Measurements from ENCODE around the gene KCNC1.

KCNC1 gene

DNA sequence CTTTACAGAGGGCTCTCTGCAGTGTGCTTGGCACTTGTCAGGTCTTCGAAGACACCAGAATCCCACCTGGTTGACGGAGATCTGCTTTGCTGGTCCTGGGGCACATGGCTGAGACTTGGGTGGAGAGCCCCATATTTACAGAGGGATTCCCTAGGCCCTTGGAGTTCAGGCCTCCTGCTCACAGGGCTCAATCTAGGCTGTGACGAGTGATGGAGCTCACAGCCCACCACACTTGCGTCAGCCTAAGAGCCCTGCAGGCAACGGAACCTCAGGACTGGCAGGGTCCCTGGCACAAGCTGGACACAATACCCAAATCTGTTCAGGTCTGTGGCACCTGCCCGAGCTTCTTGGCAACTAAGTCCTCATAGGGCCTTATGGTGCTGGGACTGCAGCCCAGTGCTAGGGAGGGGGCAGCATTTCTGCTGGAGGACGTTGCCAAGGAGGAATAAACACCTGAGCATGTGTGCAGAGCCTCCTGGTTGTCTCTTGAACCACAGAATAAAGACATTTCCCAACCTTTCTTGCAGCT, 59.1 kb downstream of the KCNC1 start:
- DNase-seq (ENCODE audit: low read depth): no peak

GRCh38 chr11:17794981-17795380, 60.4 kb downstream of the KCNC1 start:
- no peak for DNase-seq (ENCODE audit: low read depth)

DNA sequence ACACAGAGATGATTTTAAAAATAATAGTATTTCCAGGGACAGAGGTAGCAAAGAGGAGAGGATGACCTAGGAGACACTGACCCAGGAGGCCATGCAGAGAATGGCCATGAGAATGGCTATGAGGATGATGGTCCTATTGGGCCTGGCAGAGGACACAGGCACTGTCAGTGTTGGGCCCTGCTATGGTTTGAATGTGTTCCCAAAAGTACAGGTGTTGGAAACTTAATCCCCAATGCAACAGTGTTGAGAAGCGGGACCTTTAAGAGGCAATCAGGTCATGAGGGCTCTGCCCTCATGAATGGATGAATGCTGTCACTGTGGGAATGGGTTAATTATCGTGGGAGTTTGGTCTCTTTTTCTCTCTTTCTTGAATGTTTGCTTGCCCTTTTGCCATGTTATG, 61.6 kb downstream of the KCNC1 start:
- no peak for DNase-seq (ENCODE audit: low read depth)

DNA sequence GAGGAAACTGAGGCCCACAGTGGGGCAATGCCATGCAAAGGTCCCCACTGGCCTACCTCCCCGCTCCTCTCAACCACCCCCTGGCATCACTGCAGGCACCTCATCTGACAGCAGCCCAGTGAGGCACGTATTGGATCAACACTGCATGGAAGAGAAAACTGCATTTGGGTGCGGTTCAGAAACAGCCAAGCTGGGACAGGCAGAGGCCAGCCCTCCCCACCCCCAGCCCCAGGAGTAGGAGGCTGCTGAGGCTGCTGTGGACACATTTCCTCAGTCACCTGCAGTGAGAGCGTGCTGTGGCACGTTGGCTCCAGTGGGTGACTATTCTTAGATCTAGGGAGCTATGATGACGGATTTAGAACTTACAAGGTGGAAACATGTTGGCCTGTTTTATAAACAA, 63.7 kb downstream of the KCNC1 start:
- DNase-seq (ENCODE audit: low read depth): no peak

DNA sequence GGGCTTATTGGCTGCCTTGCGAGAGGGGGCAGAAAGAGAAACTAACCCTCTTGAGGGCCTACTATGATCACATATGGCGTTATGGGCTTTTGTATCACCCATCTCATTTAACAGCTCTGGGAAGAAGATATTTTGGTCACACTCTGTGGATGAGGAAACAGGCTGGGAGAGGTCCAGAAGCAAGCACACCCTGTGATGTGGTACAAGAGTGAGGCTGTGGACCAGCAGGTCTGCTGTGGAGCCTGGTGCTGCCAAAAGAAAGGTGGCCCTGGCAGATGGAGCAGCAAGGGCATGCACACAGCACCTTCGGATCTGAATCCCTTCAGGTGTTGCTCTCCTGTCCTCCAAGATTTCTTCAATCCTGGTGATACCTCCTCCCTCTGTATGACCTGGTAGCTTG, 64.1 kb downstream of the KCNC1 start:
- DNase-seq (ENCODE audit: low read depth): no peak

- no peak for DNase-seq (ENCODE audit: low read depth)
Observed at GRCh38 chr11:17799147-17799546, 64.6 kb downstream of the KCNC1 start.

DNA sequence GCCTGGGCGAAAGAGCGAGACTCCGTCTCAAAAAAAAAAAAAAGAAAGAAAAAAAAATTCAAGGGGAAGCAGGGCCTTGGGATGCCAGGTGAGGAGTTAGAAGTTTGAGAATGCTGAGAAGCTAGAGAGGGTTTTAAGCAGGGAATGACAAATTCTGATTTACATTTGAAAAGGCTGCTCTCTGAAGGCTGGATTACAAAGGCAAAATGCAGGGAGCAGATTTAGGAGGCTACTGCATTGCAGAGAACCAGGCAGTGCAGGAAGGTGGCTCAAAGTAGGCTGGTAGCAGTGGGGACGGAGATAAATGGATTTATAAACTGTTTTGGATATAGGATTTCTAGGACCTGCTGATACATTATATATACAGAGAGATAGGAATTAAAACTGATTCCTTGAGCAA, 66.6 kb downstream of the KCNC1 start:
- DNase-seq (ENCODE audit: low read depth): no peak

DNA sequence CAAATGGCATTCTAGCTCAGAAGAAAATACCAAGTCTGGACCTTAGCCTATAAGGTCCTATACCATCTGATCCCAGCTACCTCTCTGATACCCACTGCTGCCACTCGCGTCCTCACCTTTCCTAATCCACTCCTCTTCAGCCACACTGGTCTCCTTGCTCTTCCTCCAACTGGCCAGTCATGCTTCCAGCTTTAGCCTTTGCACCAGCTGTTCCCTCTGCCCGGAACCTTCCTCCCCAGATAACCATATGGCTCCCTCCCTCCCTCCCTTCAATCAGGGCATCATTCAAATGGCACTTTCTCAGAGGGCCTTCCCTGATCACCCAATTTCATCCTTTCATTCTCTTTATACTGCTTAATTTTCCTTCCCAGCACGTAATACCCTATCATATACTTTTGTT, 67.9 kb downstream of the KCNC1 start:
- DNase-seq (ENCODE audit: low read depth): no peak

GRCh38 chr11:17803754-17804334, 69.3 kb downstream of the KCNC1 start:
- no peak for DNase-seq (ENCODE audit: low read depth)

DNA sequence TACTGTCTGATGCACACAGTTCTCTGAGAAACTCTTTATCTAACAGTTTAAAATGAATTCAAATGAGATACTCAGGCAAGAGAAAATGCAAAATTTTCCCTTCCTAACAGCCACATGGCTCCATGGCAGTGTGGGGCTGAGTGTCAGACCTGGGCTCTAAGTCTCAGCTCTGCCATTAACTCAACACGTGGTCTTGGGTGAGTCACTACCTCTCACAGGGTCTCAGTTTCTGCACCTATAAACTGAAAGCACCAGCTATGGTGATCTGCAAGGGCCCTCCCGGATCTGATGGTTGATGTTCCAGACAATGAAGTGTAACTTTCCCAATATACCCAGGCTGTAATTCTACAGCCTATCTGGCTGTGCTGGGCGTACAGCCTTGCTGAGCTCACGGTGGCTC, 70.5 kb downstream of the KCNC1 start:
- no peak for DNase-seq (ENCODE audit: low read depth)

- DNase-seq (ENCODE audit: low read depth): no peak
Observed at GRCh38 chr11:17805873-17806272, 71.3 kb downstream of the KCNC1 start.

DNA sequence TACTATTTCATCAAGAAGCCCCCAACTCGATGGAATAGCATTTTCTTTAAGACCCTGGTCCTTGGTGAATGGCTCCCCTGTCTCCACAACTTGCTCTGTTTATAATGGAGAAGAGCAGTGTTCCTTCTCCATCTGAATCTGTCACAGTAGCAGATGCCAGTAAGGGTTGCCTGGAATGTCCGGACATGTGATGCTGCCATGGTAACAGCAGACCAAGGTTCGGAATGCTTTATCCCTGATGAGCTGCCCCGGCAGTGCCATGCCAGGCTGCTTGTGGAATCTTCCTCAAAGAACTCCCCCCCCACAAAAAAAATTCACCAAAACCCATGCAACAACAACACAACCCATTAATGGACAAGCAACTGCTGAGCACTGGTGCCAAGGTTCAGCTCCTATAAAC, 72.5 kb downstream of the KCNC1 start:
- DNase-seq (ENCODE audit: low read depth): no peak

DNA sequence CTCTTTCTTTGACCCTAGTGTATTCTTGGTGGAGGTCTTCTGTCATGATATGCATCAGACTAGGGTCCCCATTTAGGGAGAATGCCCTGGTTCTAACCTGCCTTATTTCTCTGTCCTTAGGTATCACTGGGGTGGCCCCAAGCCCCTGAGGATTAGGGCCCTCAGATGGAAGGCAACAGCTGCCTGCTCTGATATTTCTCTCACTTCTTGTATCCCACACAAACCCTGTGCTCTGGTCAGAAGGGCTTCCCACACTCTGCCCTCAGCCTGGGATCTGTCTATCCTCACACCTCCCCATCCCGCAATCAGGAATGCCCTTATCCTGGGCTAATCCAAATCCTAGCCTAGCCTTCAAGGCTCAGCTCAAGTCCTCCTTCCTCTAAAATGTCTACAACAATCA, 75.5 kb downstream of the KCNC1 start:
- DNase-seq (ENCODE audit: low read depth): no peak

GRCh38 chr11:17810746-17811145, 76.2 kb downstream of the KCNC1 start:
- DNase-seq (ENCODE audit: low read depth): no peak

DNA sequence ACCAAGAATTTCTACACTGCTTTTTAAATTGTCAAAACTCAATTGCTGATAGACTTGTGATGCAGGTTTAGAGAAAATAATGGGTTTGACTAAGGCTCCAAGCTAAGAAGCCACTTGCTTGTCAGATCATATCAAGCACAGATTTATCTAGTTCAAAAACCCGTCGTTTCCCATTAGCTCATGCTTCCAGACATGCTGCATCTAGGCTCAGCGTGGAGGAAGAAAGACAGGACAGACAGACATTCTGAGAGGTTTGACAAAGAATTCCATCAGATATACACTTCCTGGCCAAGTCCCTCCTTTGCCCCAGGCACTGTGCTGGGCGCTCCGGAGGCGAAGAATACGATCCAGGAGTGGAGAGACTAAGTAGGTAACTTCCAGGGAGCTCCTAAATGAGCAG, 76.8 kb downstream of the KCNC1 start:
- DNase-seq (ENCODE audit: low read depth): no peak

GRCh38 chr11:17812091-17812864, 77.7 kb downstream of the KCNC1 start:
- no peak for DNase-seq (ENCODE audit: low read depth)

- no peak for DNase-seq (ENCODE audit: low read depth)
Observed at GRCh38 chr11:17812865-17813187, 78.2 kb downstream of the KCNC1 start.

DNA sequence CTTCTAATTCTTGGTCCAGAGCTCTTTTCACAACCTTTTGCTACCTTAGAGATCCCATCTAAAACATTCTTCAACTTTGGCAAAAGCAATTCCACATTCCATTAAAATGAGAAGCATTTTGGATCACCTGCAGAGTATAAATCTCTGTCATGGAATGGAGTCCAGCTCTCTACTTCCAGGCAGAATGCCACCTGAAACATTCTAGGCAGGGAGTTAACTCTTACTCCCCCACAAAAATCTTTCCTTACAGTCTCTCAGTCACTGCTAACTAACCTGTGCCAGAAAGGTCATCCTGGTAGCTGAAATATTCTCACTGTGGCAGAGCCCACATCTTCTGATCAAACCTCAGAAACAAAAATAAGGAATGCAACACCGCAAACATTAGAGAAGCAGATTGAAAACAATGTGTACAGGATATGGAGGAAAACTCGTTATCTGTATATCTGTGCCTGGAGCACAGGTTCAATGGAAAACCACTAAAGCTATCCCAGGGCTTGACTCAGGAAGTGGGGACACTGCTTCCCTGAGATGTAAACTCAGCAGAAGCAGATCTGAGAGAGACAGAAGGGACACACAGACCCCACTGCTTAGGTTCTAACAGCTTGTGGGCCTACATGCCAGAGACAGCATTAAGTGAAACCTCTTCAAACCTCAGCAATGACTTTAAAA, 78.9 kb downstream of the KCNC1 start:
- DNase-seq (ENCODE audit: low read depth): no peak

GRCh38 chr11:17814546-17814945, 80.0 kb downstream of the KCNC1 start:
- no peak for DNase-seq (ENCODE audit: low read depth)

- no peak for DNase-seq (ENCODE audit: low read depth)
Observed at GRCh38 chr11:17816232-17816931, 81.8 kb downstream of the KCNC1 start.

GRCh38 chr11:17821648-17822400, 87.2 kb downstream of the KCNC1 start:
- DNase-seq (ENCODE audit: low read depth): no peak

GRCh38 chr11:17822401-17822781, 87.8 kb downstream of the KCNC1 start:
- DNase-seq (ENCODE audit: low read depth): no peak
